HG03354 (cell line): ENCODE results near the gene PIGM.

Experiments
- ATAC-seq: cut with Tn5 transposase; IDR thresholded peaks from one replicate; pipeline ENCODE4 v1.9.1; 2021; ENCODE audit warnings: mild to moderate bottlenecking; ENCODE audit not compliant: unreplicated experiment, poor library complexity, severe bottlenecking

PIGM gene

DNA sequence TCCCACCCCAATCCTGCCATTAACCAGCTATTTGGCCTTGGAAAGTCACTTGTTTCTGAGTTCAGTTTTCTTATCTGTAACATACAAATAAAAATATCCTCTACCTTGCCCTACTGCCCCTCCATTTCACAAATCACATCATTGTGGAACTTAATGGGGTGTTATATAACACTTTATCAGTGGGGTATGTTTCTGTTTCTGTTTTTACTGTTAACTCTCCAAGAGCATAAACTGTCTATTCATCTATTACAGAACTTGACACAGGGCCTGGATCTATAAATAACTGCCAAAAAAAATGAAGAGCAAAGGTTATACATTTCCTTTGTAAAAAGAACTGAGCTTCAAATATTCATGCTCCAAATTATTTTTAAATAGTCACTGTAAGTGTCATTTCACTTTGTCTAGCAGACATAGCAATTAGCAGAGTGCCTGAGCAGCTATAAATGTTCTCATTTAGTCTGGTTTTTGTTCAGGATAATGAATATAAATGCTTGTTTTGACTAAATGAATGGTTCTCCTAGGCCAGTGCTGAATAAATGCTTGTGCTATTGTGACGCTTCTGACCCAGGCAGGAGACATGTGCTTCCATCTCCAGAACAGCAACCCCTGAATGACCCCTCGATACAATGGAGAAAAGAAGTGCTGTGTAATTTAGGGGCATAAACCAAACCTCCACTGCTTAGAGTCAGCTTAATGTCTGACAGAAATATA lies 7.4 kb downstream of the PIGM start:
- no peak for ATAC-seq

GRCh38 chr1:160022330-160023310 lies 9.2 kb downstream of the PIGM start:
- no peak for ATAC-seq

- ATAC-seq: no peak
Observed at GRCh38 chr1:160021376-160022074, 10.3 kb downstream of the PIGM start.

DNA sequence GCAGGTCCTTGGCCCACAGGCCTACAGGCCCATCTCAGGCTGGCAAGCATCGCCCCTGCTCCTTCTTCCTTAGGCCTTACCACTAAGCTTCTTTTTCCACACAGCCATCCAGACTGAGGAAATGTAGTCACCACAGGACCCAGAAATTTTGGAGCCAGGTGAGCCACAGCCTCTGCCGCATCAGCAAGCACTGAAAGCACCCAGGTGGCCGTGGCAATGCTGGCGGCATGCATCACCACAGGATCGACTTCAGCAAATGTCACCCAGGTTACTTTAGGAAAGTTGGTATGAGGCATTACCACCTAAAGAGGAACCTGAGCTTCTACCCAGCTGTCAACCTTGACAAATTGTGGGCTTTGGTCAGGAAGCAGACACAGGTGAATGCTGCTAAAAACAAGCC lies 11.6 kb downstream of the PIGM start:
- no peak for ATAC-seq

DNA sequence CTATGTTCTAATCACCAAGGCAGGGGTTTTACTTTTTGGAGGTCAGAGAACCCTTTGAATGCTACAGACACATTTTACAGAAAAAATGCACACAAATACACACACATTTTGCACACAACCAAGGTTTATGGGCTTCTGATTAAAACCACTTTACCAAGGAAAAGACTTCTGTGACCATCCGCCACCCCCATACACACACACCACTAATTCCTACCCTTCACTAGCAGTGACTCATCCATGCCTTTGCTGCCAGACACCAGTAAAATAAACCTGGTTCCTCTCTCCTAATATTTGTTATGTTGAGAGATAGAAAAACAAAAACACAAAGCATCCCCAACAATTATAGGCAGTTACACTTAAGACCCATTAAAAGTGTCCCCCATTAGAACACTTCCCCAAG lies 12.9 kb downstream of the PIGM start:
- ATAC-seq: no peak

GRCh38 chr1:160018347-160018746 lies 13.4 kb downstream of the PIGM start:
- no peak for ATAC-seq

DNA sequence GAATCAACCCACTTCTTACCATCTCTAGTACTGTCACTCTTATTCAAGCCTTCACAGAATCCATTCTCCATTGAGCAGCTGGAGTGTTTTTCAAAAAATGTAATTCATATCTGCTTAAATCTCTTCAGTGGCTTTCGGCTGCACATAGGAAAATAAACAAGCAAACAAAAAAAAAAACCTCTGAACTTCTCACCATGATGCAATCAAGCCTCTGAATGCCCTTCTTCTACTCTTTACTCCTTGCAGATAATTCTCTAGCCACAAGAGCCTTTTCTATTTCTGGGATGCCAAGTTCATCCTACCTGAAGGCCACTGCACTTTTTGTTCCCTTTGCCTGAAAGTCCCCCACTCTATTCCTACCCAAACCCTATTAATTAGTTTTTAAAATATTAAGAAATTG lies 14.2 kb downstream of the PIGM start:
- no peak for ATAC-seq

DNA sequence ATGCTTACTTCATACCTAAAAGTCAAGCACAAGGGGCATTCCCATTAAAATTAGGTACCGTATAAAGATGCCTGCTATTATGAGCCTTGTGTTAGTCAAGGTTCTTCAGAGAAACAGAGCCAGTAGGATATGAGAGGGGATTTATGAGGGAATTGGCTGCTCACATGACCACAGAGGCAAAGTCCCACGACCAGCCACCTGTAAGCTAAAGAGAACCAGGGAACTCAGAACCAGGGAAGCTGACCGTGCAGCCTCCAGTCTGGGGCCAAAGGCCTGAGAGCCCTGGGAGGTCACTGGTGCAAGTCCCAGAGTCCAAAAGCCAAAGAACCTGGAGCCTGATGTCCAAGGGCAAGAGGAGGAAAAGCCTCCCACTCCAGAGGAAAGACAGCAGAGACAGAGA lies 20.0 kb downstream of the PIGM start:
- ATAC-seq: no peak

DNA sequence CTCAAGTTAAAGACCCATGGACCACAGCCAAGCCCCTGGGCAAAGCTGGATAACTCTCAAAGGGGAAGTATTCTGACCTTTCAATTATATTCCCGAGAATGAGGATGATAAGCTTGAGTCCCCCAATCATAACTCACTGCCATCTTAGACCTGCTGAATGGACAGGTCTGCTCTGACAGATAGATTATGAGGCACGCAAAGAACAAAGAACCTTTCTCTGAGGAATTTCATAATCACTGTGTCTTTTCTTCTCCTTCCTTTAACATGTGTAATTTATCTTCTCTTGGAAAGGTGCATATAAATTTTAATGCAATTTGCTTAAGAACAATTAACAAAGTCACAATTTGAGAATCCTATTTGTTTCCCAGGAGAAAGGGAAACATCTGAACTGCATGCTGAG lies 22.0 kb downstream of the PIGM start:
- no peak for ATAC-seq

DNA sequence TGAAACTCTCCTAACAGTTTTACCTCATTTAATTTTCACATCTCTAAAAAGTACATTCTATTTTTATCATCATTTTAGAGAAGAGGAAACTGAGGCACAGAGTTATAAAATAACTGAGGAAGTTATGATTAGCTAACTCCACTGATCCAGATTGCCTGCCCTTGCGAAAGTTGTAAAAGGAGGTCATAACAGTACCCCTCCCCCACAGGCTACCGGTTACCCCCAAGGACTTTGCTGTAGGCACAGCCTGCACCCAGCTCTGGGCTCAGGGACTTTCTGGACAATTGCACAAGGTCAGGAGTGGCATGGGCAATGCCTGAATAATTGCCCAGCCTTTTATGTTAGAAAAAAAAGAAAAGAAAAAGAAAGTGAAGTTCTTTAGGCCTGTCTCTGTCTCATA lies 22.7 kb downstream of the PIGM start:
- ATAC-seq: no peak

DNA sequence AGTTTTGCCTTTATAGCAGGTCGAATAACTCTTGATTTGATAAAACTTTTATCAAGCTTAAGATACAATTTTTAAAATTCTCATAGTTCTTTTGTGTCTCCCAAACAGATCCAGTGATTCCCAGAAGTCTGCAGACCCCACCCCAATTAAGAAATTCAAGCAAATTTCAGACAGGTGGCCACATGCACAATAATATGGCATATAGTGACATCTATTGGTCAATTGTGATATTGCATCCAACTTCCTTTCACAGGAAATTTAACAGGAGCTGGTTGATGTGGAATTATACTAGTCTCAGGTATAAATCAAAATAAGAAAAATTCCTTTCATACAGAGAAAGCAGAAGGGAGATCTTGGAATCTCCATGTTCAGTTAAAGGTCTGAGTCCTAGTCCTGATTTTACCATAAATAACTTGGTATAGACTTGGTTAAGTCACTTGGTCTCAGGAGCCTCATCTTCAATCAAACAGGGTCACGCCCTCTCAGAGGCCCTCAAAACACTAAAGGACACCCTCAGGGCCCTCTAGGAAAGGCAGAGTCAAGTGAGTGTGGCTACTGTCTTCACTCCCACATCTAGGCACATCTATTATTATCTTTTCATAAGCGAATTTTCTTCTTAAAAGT lies 24.1 kb downstream of the PIGM start:
- ATAC-seq: no peak

DNA sequence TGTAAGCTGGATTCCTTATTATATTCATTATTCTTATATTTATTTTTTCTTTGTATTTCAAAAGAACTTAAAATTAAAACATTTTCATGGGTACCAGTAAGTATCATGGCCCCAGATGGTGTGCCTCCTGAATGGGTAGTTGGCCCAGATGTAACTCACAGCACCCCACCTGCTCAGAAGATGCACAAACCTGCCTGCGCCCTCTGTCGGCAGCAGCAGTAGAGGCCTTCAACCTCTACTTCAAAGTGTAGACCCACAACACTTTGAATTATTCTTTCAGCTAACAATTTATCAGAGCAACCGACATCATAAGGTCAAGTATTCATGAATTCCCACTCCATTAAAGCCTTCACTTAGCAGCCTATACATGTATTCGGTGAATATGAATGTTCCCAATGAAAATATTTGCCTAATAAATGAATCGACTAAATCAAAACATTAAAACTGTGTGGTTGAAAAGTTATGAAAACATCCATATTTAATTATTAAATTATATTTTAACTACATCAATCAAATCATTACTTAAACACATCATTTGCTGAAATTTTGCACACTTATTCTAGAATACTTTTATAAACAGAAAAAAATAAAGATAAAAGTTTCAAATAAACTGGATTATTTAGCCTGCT lies 25.4 kb downstream of the PIGM start:
- ATAC-seq: no peak

GRCh38 chr1:160005070-160005469 lies 26.7 kb downstream of the PIGM start:
- ATAC-seq: no peak

GRCh38 chr1:160004425-160004824 lies 27.4 kb downstream of the PIGM start:
- no peak for ATAC-seq

DNA sequence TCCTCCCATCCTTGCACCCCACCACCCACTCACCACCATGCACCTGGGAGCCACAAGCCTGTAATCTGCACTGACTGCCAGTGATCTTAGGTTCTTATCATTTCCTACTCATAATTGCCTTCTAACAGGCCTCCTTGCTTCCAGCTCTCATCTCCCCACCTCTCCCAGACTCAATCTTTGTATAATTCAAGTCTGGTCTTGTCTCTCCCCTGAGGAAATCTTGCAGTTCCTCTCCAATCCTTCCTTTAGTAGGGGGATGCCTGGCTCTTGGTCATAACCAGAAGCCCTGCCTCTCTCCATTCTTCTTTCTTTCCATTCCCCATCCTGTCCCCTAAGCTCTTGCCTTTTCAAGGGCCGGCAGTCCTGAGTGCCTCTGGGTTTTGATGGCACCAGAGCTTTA lies 27.8 kb downstream of the PIGM start:
- no peak for ATAC-seq

GRCh38 chr1:160001440-160001839 lies 30.4 kb downstream of the PIGM start:
- ATAC-seq: no peak

DNA sequence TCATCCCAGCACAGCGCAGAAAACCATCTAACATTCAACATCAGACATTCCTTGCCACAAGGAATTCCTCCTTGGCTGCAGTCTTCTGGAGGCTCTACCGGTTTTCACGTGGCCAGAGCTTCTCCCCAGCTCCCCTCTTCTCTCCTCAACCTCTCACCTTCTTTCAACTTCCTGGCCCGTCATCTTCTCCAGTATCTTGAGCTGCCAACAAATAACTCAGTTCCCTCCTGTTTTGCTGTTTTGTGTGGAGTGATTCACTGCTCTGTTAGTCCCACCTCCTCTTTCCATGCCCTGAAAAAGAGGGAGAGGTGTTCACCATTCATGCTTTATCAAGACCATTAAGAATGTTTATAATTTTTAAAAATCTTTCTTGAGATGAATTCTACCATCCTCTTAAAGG lies 32.6 kb downstream of the PIGM start:
- ATAC-seq: no peak

GRCh38 chr1:159996653-159997052 lies 35.1 kb downstream of the PIGM start:
- ATAC-seq: no peak

DNA sequence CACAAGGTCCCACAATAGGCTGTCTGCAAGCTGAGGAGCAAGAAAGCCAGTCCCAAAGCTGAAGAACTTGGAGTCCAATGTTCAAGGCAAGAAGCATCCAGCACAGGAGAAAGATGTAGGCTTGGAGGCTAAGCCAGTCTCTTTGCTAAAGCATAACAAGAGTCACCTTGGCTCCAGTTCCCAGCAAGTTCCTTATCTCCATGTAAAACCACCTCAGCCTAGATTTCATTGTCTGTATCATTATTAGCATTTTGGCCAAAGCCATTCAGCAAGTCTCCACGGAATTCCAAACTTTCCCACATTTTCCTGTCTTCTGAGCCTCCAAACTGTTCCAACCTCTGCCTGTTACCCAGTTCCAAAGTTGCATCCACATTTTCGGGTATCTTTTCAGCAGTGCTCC lies 36.9 kb downstream of the PIGM start:
- ATAC-seq: no peak

GRCh38 chr1:159993911-159994310 lies 37.9 kb downstream of the PIGM start:
- no peak for ATAC-seq
